Kidney tubule cell (primary cell): ENCODE measurements around the gene SIGLEC10.

ENCODE experiments used
- DNase-seq: peaks from one replicate; pipeline ENCODE4 v3.0.0-alpha.2; 2018; ENCODE audit warnings: low spot score

Gene SIGLEC10

DNA sequence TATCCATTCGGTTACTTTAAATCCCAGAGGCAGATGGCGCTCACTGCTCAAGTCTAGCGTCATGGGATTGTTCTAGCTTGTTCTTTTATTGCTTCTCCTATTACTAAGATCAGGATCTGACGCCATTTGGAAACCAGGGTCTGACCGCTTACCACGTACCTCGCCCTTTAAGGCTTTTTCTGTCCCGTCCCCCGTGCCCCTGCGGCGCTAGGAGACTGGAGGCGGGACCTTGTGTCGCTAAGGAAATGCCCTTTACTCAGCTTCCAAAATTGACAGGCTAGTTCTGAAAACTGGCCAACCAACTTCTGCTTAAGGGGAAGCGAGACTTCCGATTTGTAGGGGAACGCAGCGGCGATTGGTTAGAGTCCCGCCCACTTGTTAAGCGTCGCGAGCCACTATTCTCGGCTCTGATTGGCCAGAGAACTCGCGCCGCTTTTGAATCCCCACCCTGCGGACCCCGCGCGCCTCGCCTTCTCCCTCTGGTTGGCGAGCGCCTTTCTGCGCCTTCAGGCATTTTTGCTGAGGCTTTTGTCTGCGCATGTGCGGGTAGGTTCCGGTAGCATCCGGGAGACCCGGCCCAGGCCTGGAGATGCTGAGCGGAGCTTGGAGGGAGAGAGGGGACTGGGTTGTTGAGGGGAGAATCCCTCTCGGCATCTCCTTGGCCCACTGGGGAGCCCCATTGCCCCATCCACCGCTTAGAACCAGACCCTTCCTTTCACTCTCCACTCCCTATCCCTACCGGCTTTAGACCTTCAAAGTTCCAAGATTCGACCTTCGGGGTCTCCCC lies 23.2 kb downstream of the SIGLEC10 start:
- DNase-seq, result peak; percentile 98

GRCh38 chr19:51392701-51393100 lies 24.7 kb downstream of the SIGLEC10 start:
- DNase-seq, result no peak

GRCh38 chr19:51391073-51391611 lies 26.3 kb downstream of the SIGLEC10 start:
- DNase-seq, result no peak

- DNase-seq, result no peak
Measured at GRCh38 chr19:51389143-51389542, 28.3 kb downstream of the SIGLEC10 start.

DNA sequence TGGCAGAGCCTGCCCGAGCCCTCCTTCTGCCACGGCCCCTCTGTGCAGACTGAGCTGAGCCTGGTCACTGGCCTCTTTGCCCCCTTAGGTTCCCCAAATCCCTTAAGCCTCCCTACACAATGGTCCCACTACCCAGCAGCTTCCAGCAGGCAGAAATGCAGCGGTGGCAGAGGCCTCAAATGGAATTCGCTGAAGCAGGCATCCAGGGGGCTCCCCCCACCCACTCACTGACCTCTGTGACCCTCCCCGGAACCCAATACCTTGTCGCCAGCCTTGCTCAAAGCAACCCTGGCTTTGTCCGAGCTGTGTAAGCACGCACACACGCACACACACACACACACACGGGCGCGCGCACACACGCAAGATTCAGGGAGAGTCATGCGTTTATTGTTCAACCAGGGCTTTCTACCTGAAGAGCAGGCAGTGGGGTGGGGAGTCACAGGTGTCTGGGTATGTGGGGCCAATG lies 29.5 kb downstream of the SIGLEC10 start, which contains the start of gene LIM2:
TSS of gene LIM2 (minus strand) at position 51 of the 466 bp plus-strand sequence. CDS start 531 bp downstream, outside the sequence.
- no peak for DNase-seq

- no peak for DNase-seq
Measured at GRCh38 chr19:51386882-51387520, 30.4 kb downstream of the SIGLEC10 start.

DNA sequence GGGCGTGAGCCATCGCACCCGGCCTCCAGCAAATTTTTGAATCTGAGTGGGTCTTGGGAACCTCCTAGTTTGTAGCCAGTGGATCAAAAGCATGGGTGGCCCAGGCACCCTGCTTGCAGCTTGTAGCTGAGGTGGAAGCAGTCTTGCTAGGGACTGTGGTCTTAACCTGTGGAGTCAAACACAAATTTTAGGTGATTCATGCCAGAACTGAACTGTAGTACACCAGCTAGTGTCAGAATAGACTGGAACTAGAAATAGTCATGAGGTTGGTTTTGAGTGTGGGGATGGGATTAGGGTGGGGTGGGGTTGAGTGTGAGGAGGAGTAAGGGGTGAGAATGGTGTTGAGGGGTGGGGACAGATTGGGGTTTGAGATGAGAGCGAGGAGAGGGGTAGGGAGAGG lies 35.4 kb downstream of the SIGLEC10 start:
- no peak for DNase-seq

GRCh38 chr19:51380379-51380778 lies 37.1 kb downstream of the SIGLEC10 start:
- DNase-seq, result no peak

- DNase-seq, result no peak
Measured at GRCh38 chr19:51377422-51377821, 40.0 kb downstream of the SIGLEC10 start.

DNA sequence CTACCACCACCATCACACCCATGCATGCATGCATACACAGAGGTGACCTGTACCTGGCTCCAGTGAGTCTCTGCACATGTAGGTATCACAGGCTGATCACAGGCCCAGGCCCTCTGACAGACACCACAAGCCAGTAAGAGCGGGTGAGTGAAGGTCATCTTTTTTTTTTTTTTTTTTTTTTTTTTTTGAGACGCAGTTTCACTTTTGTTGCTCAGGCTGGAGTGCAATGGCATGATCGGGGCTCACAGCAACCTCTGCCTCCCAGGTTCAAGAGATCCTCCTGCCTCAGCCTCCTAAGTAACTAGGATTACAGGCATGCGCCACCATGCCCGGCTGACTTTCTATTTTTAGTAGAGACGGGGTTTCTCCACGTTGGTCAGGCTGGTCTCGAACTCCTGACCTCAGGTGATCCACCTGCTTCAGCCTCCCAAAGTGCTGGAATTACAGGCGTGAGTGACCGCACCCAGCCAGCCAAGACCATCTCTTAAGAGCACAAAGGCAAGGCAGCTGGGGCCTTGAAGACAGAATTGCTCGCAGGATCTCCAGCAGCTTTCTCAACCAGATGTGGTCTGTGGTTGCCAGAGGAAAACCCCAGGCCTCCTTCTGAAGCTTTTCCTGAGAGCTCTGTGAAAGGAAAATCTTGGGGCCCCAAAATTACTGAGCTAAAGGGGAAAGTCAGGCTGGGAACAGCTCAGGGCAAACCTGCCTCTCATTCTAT lies 41.8 kb downstream of the SIGLEC10 start:
- DNase-seq, result no peak

GRCh38 chr19:51372649-51373504 lies 44.6 kb downstream of the SIGLEC10 start, which contains the start of gene NKG7:
Gene NKG7, minus strand, starts transcription at chr19:51372654. Its CDS starts 119 bp downstream, at chr19:51372535.
- no peak for DNase-seq

- DNase-seq, result no peak
Measured at GRCh38 chr19:51372021-51372648, 45.3 kb downstream of the SIGLEC10 start.

GRCh38 chr19:51371186-51371690 lies 46.2 kb downstream of the SIGLEC10 start:
- no peak for DNase-seq

DNA sequence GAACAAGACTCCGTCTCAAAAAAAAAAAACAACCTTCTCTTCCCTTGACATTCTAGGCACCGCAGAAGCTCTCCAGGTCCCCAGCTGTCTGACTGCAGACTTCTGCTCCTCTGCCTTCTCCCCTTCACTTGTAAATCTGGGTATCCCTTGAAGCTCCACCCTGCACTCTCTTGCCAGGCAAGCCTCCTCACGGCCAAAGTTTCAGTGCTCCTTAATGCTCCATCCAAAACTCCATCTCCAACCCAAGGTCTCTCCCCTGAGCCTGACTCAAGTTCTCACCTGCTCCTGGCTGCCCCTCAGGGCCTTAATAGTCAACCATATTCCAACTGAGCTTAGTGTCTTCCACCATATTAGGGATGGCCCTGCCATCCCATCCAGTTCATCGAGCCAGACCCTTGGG lies 47.2 kb downstream of the SIGLEC10 start:
- no peak for DNase-seq

DNA sequence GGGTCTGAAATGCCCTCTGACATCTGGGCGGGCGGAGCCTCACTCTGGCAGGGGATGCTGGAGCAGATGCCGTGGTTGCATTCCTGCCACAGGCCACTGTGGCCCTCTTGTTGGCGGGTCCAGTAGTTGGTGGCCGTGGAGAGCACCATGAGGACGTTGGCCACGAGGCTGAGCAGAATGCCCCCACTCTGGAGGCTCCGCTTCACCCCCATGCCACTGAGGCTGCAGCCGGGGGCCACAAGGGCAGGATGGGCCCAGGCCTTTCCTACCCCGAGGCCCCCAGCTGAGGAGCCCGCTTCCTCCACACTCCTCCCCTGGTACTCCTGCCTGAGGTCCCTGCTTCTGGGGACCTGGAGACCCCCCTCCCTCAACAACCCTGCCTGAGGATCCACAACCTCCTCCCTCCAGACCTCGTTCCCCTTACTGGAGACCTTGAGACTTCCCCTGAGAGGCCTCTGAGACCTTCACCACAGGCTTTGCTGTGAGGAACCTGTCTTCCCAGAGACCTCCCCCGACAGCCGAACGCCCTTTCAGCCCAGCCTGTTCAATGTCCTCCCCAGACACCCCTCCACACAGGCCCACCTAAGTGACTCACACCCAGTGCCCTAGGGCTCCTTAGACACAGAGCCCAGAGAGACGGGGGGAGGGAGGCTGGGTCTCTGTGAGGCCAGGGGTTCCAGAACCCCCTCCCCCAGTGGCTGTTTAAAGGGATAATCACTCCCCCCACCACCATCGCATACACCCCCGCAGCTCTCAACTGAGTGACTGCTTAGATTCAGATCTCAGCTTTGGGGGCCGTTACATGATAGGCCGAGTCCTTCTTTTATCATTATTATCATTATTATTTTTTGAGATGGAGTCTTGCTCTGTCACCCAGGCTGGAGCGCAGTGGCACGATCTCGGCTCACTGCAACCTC lies 48.8 kb downstream of the SIGLEC10 start, which contains the start of gene CLDND2:
TSS of gene CLDND2 (minus strand) at position 638 of the 917 bp plus-strand sequence. CDS start at position 212, 426 bp downstream.
- DNase-seq, result no peak

GRCh38 chr19:51367565-51368365 lies 49.7 kb downstream of the SIGLEC10 start:
- peak; percentile 98 for DNase-seq

- no peak for DNase-seq
Measured at GRCh38 chr19:51367255-51367564, 50.2 kb downstream of the SIGLEC10 start.

DNA sequence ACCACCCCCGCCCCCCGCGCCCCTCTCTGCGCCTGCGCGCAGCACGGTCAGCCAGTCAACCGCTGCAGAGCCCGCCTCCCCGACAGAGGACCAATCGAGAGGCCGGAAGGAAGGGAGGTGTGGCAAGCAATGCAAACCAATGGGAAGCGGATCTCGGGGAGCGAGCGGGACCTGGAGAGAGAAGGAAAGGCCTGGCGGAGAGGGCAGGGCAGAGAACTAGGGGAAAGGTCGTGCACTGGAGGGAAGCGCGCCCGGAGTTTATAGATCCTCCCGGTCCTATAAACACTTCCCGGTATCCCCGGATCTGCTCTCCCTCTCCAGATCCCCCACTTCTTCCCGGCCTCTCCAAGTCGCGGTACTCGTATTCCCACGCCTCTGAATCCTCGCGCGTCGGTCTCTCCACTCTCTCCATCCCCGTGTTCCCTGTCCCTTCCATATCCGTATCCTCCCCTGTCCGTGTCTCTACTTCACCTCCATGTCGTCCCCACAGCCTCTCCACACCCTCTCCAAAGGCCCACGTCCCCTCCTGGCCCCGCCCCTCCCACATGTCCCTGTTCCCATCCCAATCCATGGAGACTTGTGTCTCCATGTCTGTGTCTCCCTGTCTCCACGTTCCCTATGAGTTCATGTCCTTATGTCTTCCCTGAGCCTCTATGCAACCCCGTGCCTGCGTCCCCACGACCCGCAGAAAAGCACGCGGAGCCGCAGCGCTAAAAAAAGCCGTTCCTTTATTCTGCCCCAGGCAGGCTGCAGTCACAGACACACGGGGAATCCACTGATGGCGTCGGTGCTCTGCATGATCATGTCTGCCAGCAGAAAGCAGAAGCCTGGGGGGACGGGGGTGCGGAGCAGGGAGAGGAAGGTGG lies 50.8 kb downstream of the SIGLEC10 start:
- peak; percentile 98 for DNase-seq
